ENCODE data around the gene EPN1. TPM values are rescaled to one million over a fixed set of nuclear protein-coding genes. Genes with fewer than 3 reads are reported as not detected.

The EPN1 gene
- total and polyA plus RNA-seq, 2 experiments from 2014 or later, result 47.1 to 223 TPM

- Histone ChIP-seq H3F3A (replicated peaks; ENCODE audit: low read depth) (peaks cover 23% of the 10 kb centered on the region), H3K27me3 (ENCODE audit: insufficient read depth) (no peaks in the 10 kb centered on the region), H4K20me1 (replicated peaks; ENCODE audit: insufficient read depth) (peaks cover 39% of the 10 kb centered on the region)
These were observed 8.6 kb upstream of the EPN1 start for GRCh38 chr19:55666343-55667005.

GRCh38 chr19:55667006-55667381, 8.0 kb upstream of the EPN1 start:
- Histone ChIP-seq H3K4me1 (ENCODE audit: insufficient read depth) (peaks cover 3% of the 10 kb centered on the region; the same call in 1 of the 2 replicates), H3K27me3 (ENCODE audit: insufficient read depth) (no peaks in the 10 kb centered on the region), H3K27ac (ENCODE audit: low read depth) (no peak overlapping the region), H3K36me3 (ENCODE audit: insufficient read depth) (peaks cover 40% of the 10 kb centered on the region), H3F3A (replicated peaks; ENCODE audit: low read depth) (peaks cover 23% of the 10 kb centered on the region), H3K4me2 (no peak overlapping the region), H3K9me2 (ENCODE audit: insufficient read depth) (no peaks in the 10 kb centered on the region), H2AFZ (no peak overlapping the region), H3K79me2 (replicated peaks; ENCODE audit: insufficient read depth) (peaks cover 77% of the 10 kb centered on the region), H4K20me1 (replicated peaks; ENCODE audit: insufficient read depth) (peaks cover 36% of the 10 kb centered on the region), H3K4me3 (no peak overlapping the region)
- H3K27me3 Mint-ChIP-seq (ENCODE audit: insufficient read depth, low read depth, poor library complexity), result peaks cover 36% of the 10 kb centered on the region
- peaks cover 5% of the 10 kb centered on the region; the same call in 1 of the 3 replicates for H3K9me3 Mint-ChIP-seq
- H3K4me1 Mint-ChIP-seq, result peaks cover 15% of the 10 kb centered on the region
- no peak overlapping the region for H3K27ac Mint-ChIP-seq
- H3K36me3 Mint-ChIP-seq (ENCODE audit: low read depth), result peaks cover 93% of the 10 kb centered on the region
- ATAC-seq (no peak), DNase-seq (ENCODE audit: low spot score) (no peak)
- H3K4me3 Mint-ChIP-seq, result no peak overlapping the region
- TF ChIP-seq ZNF331 (CRISPR knock-in tag; IDR thresholded peaks at IDR 0.05; ENCODE audit: low read depth) (no peak), ETS1 (IDR thresholded peaks at IDR 0.05) (no peak)

More at GRCh38 chr19:55666343-55667005, 8.6 kb upstream of the EPN1 start:
- H3K36me3 ChIP-seq (ENCODE audit: insufficient read depth), result peaks cover 45% of the 10 kb centered on the region
- no peak for ATAC-seq
- H3K9me3 Mint-ChIP-seq, result peaks cover 5% of the 10 kb centered on the region; the same call in 2 of the 3 replicates
- H3K27ac Mint-ChIP-seq, result no peak overlapping the region
- TF ChIP-seq ZNF331 (CRISPR knock-in tag; IDR thresholded peaks at IDR 0.05; ENCODE audit: low read depth) (no peak), CREB1 (CRISPR knock-in tag; IDR thresholded peaks at IDR 0.05; ENCODE audit: low read depth) (no peak), EZH2phosphoT487 (IDR thresholded peaks at IDR 0.05; ENCODE audit: unreplicated experiment) (no peak), NANOG (IDR thresholded peaks at IDR 0.05; ENCODE audit: borderline replicate concordance) (no peak)
- TF ChIP-seq, protein P1, sequence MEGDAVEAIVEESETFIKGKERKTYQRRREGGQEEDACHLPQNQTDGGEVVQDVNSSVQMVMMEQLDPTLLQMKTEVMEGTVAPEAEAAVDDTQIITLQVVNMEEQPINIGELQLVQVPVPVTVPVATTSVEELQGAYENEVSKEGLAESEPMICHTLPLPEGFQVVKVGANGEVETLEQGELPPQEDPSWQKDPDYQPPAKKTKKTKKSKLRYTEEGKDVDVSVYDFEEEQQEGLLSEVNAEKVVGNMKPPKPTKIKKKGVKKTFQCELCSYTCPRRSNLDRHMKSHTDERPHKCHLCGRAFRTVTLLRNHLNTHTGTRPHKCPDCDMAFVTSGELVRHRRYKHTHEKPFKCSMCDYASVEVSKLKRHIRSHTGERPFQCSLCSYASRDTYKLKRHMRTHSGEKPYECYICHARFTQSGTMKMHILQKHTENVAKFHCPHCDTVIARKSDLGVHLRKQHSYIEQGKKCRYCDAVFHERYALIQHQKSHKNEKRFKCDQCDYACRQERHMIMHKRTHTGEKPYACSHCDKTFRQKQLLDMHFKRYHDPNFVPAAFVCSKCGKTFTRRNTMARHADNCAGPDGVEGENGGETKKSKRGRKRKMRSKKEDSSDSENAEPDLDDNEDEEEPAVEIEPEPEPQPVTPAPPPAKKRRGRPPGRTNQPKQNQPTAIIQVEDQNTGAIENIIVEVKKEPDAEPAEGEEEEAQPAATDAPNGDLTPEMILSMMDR (conservative IDR thresholded peaks at IDR 0.05; ENCODE audit: low read depth in 2 of 2), result no peak
- H3K9me2 ChIP-seq (ENCODE audit: insufficient read depth), result no peaks in the 10 kb centered on the region
- no peak overlapping the region for H3K27ac ChIP-seq (ENCODE audit: low read depth)
- no peak for DNase-seq (ENCODE audit: low spot score)
- H3K4me3 ChIP-seq, result no peak overlapping the region
- H3K4me3 Mint-ChIP-seq, result no peak overlapping the region
- peaks cover 93% of the 10 kb centered on the region for H3K36me3 Mint-ChIP-seq (ENCODE audit: low read depth)
- H3K4me1 Mint-ChIP-seq, result peaks cover 11% of the 10 kb centered on the region
- H2AFZ ChIP-seq, result no peak overlapping the region
- no peaks in the 10 kb centered on the region for H3K4me1 ChIP-seq (ENCODE audit: insufficient read depth)
- H3K79me2 ChIP-seq (replicated peaks; ENCODE audit: insufficient read depth), result peaks cover 79% of the 10 kb centered on the region
- H3K4me2 ChIP-seq, result no peak overlapping the region
- peaks cover 33% of the 10 kb centered on the region for H3K27me3 Mint-ChIP-seq (ENCODE audit: insufficient read depth, low read depth, poor library complexity)

- DNase-seq (ENCODE audit: low spot score), result no peak
- ATAC-seq, result no peak
- no peak overlapping the region for H3K4me2 ChIP-seq
- Mint-ChIP-seq H3K4me1 (peaks cover 20% of the 10 kb centered on the region), H3K27me3 (ENCODE audit: insufficient read depth, low read depth, poor library complexity) (peaks cover 40% of the 10 kb centered on the region), H3K36me3 (ENCODE audit: low read depth) (peaks cover 94% of the 10 kb centered on the region), H3K9me3 (peaks cover 5% of the 10 kb centered on the region; the same call in 1 of the 3 replicates), H3K4me3 (no peak overlapping the region), H3K27ac (no peak overlapping the region)
- peaks cover 39% of the 10 kb centered on the region for H4K20me1 ChIP-seq (replicated peaks; ENCODE audit: insufficient read depth)
- no peak overlapping the region for H3K27ac ChIP-seq (ENCODE audit: low read depth)
- no peak overlapping the region for H2AFZ ChIP-seq
- peaks cover 78% of the 10 kb centered on the region for H3K79me2 ChIP-seq (replicated peaks; ENCODE audit: insufficient read depth)
- H3K36me3 ChIP-seq (ENCODE audit: insufficient read depth), result peaks cover 37% of the 10 kb centered on the region
- no peaks in the 10 kb centered on the region for H3K27me3 ChIP-seq (ENCODE audit: insufficient read depth)
- H3K9me2 ChIP-seq (ENCODE audit: insufficient read depth), result no peaks in the 10 kb centered on the region
- TF ChIP-seq EZH2phosphoT487 (IDR thresholded peaks at IDR 0.05; ENCODE audit: unreplicated experiment), result no peak
- H3K4me3 ChIP-seq, result no peak overlapping the region
- peaks cover 8% of the 10 kb centered on the region for H3K4me1 ChIP-seq (ENCODE audit: insufficient read depth)
- H3F3A ChIP-seq (replicated peaks; ENCODE audit: low read depth), result peaks cover 27% of the 10 kb centered on the region
These were observed 7.5 kb upstream of the EPN1 start for GRCh38 chr19:55667511-55667910.

Data from GM23338 (cell line).